Measurements from ENCODE around the gene CHD1.
A peak's percentile ranks its signal among the peaks of the same experiment; 100 is the strongest.

The CHD1 gene

GRCh38 chr5:98825582-98826375 is 103.0 kb downstream of the CHD1 start:
- Mint-ChIP-seq H3K27ac (no peak overlapping the region), H3K4me3 (no peak overlapping the region)
- no peak for ATAC-seq

GRCh38 chr5:98816582-98817222 is 112.1 kb downstream of the CHD1 start:
- no peak for ATAC-seq
- Mint-ChIP-seq H3K9me3 (peaks cover 7% of the 10 kb centered on the region), H3K4me1 (no peaks in the 10 kb centered on the region), H3K4me3 (no peak overlapping the region), H3K36me3 (no peaks in the 10 kb centered on the region), H3K27ac (no peak overlapping the region)
- no peak for DNase-seq (ENCODE audit: low spot score in 2 of 2)

More at GRCh38 chr5:98825582-98826375, 103.0 kb downstream of the CHD1 start:
- no peaks in the 10 kb centered on the region for H3K36me3 Mint-ChIP-seq
- no peak for DNase-seq (ENCODE audit: low spot score in 2 of 2)
- H3K9me3 Mint-ChIP-seq, result peaks cover 6% of the 10 kb centered on the region
- H3K4me1 Mint-ChIP-seq, result no peaks in the 10 kb centered on the region

DNA sequence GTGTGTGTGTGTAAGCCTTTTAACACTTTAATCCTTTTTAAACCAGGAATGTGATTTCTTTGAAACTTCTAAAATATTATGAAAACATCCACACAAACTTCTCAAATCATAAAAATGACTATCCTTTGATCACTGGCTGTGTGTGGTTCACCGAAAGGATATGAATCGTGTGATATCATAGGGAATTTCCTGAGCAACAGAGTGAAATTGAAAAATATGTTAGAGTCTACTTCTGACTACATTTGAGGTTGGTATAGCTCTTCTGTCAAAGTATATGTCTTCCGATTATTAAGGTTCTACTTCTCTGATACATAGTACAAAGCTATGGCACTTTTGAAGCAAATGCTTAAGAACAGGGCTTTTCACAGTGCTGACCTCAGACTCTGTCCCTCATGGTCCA is 115.1 kb downstream of the CHD1 start:
- DNase-seq (ENCODE audit: low spot score in 2 of 2) (no peak), ATAC-seq (peak; percentile 85)
- Mint-ChIP-seq H3K4me3 (no peak overlapping the region), H3K4me1 (no peaks in the 10 kb centered on the region), H3K9me3 (peaks cover 2% of the 10 kb centered on the region), H3K27ac (no peak overlapping the region), H3K36me3 (no peaks in the 10 kb centered on the region)

DNA sequence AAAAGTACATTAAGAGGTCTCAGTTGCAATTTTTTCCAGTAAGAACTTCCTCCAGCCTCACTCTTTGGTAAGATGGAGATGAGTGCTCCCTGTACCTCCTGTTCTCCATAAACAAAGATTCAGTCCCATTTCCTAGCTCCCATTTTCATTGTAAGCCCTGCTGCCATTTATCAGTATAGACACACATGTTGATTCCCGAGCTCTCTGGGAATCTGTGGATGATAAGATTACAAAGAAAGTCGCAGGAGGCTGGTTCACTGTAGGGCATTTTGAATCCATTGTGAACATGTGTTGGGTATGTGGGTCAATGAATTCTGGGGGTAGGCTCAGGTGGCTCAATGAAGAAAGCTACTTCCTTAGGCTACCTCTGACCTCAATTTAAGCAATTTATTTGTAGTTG is 118.6 kb downstream of the CHD1 start:
- Mint-ChIP-seq H3K27ac (no peak overlapping the region), H3K9me3 (peaks cover 21% of the 10 kb centered on the region)

DNA sequence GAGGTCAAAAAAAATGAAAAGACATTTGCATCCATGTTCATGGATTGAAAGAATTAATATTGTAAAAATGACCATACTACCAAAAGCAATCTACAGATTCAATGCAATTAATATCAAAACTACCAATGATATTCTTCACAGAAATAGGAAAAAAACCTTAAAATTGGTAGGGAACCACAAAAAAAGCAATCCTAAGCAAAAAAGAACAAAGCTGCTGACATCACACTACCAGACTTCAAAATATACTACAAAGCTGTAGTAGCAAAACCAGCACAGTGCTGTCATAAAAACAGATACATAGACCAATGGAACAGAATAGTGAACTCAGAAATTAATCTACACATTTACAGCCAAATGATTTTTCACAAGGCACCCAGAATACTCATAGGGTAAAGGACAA is 121.0 kb downstream of the CHD1 start:
- no peak for ATAC-seq
- Mint-ChIP-seq H3K9me3 (peaks cover 21% of the 10 kb centered on the region), H3K4me1 (no peaks in the 10 kb centered on the region), H3K36me3 (no peaks in the 10 kb centered on the region), H3K27ac (no peak overlapping the region), H3K4me3 (no peak overlapping the region)
- DNase-seq (ENCODE audit: low spot score in 2 of 2), result no peak

More for the DNA sequence above, 118.6 kb downstream of the CHD1 start:
- DNase-seq (ENCODE audit: low spot score in 2 of 2) (no peak), ATAC-seq (no peak)
- Mint-ChIP-seq H3K4me3 (no peak overlapping the region), H3K4me1 (no peaks in the 10 kb centered on the region), H3K36me3 (no peaks in the 10 kb centered on the region)

- Mint-ChIP-seq H3K36me3 (no peaks in the 10 kb centered on the region), H3K4me3 (no peak overlapping the region), H3K9me3 (peaks cover 21% of the 10 kb centered on the region), H3K27ac (no peak overlapping the region), H3K4me1 (no peaks in the 10 kb centered on the region)
- DNase-seq (ENCODE audit: low spot score in 2 of 2) (no peak), ATAC-seq (no peak)
Measured at GRCh38 chr5:98805070-98805469, 123.7 kb downstream of the CHD1 start.

DNA sequence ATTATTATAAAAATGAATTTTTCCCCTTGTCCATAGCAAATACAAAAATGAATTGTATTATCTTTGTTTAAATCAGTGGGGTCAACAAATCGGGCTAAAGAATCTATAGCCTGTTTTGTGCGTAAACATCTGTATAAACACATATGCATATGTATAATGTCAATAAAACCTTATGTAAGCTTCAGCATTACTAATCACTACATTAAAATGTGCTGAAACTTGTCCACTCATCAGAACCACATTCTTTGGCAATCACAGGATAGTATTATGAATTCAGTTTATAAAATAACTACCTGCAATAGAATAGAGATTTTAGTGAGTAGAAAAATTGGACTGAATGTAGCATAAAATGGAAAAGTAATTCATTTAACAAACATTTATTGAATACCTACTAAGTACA is 124.7 kb downstream of the CHD1 start:
- no peak for DNase-seq (ENCODE audit: low spot score in 2 of 2)
- peaks cover 21% of the 10 kb centered on the region for H3K9me3 Mint-ChIP-seq
- H3K36me3 Mint-ChIP-seq, result no peaks in the 10 kb centered on the region
- no peaks in the 10 kb centered on the region for H3K4me1 Mint-ChIP-seq
- no peak overlapping the region for H3K27ac Mint-ChIP-seq
- no peak overlapping the region for H3K4me3 Mint-ChIP-seq
- ATAC-seq, result no peak

All from stimulated activated effector memory CD8-positive, alpha-beta T cell treated with anti-CD3 and anti-CD28 coated beads, Interleukin-12 subunit alpha, Interleukin-12 subunit beta, amount 100 ng/mL, for 72 hours (primary cell).